ENCODE measurements around the gene CA10. TPM values are rescaled to one million over a fixed set of nuclear protein-coding genes. Genes with fewer than 3 reads are reported as not detected.

Gene CA10
- total and polyA plus RNA-seq, 2 experiments from 2014 or later, result not detected

GRCh38 chr17:51618476-51618875 is 540.0 kb downstream of the CA10 start:
- H3K36me3 ChIP-seq (ENCODE audit: low read depth), result no peaks in the 10 kb centered on the region
- H4K20me1 ChIP-seq (ENCODE audit: insufficient read depth), result no peaks in the 10 kb centered on the region

DNA sequence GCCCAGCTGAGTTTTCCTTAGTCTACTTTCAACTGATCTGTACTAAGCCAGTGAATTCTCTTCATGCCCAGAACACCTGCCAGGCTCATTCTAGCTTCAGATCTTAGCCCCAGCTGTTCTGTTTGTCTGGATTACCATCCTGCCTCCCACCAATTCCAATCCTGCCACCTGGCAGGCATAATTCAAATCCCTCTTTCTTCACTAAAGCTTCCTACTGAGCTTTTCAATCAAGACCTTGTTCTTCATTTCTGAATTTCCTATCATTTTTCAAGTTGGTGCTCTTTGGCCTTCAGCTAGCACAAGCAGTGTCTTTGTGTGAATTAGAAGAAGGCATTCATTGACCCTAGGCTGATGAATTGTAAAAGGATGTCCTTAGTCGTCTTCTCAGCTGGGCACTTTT is 540.5 kb downstream of the CA10 start:
- H3K9ac ChIP-seq, result no peak overlapping the region
- no peaks in the 10 kb centered on the region for H3K27me3 ChIP-seq (replicated peaks; ENCODE audit: insufficient read depth)
- 3 to 10% methylated on average over 1 of the region's 1 CpG for WGBS, 2 experiments (ENCODE audit: low coverage in 1 of 2, low lambda C conversion rate in 2 of 2, missing lambda C conversion rate in 2 of 2)
- no peaks in the 10 kb centered on the region for H3K4me1 ChIP-seq (ENCODE audit: insufficient read depth)
- H3K79me2 ChIP-seq (ENCODE audit: insufficient read depth), result no peaks in the 10 kb centered on the region
- H3F3A ChIP-seq (ENCODE audit: insufficient read depth), result no peaks in the 10 kb centered on the region
- H2AFZ ChIP-seq, result no peak overlapping the region
- H4K20me1 ChIP-seq (ENCODE audit: insufficient read depth), result no peaks in the 10 kb centered on the region
- in situ Hi-C loops (cut with MboI), result no loop called here
- H3K9me3 ChIP-seq (ENCODE audit: low read depth), result no peaks in the 10 kb centered on the region
- no peak overlapping the region for H3K27ac ChIP-seq
- no peak for DNase-seq
- H3K4me3 ChIP-seq, result no peak overlapping the region
- H3K9me2 ChIP-seq (ENCODE audit: insufficient read depth), result no peaks in the 10 kb centered on the region
- no peak overlapping the region for H3K4me2 ChIP-seq (ENCODE audit: unreplicated experiment)
- H3K36me3 ChIP-seq (ENCODE audit: low read depth), result no peaks in the 10 kb centered on the region
- TF ChIP-seq EZH2phosphoT487 (IDR thresholded peaks at IDR 0.05; ENCODE audit: insufficient read depth, low read depth), result no peak
- TF ChIP-seq EZH2 (IDR thresholded peaks at IDR 0.05; ENCODE audit: insufficient read depth, poor library complexity, severe bottlenecking), result no peak

More at GRCh38 chr17:51618476-51618875, 540.0 kb downstream of the CA10 start:
- DNase-seq, result no peak
- Histone ChIP-seq H3K4me1 (ENCODE audit: insufficient read depth) (no peaks in the 10 kb centered on the region), H3K4me3 (no peak overlapping the region), H2AFZ (no peak overlapping the region), H3F3A (ENCODE audit: insufficient read depth) (no peaks in the 10 kb centered on the region), H3K27me3 (replicated peaks; ENCODE audit: insufficient read depth) (no peaks in the 10 kb centered on the region), H3K79me2 (ENCODE audit: insufficient read depth) (no peaks in the 10 kb centered on the region), H3K4me2 (ENCODE audit: unreplicated experiment) (no peak overlapping the region), H3K9ac (no peak overlapping the region), H3K27ac (no peak overlapping the region), H3K9me2 (ENCODE audit: insufficient read depth) (no peaks in the 10 kb centered on the region), H3K9me3 (ENCODE audit: low read depth) (no peaks in the 10 kb centered on the region)
- WGBS, 2 experiments (ENCODE audit: low coverage in 1 of 2, low lambda C conversion rate in 2 of 2, missing lambda C conversion rate in 2 of 2), result 0 to 3% methylated on average over 1 of the region's 1 CpG
- in situ Hi-C loops (cut with MboI), result no loop called here
- TF ChIP-seq EZH2 (IDR thresholded peaks at IDR 0.05; ENCODE audit: insufficient read depth, poor library complexity, severe bottlenecking), result no peak
- TF ChIP-seq EZH2phosphoT487 (IDR thresholded peaks at IDR 0.05; ENCODE audit: insufficient read depth, low read depth), result no peak

DNA sequence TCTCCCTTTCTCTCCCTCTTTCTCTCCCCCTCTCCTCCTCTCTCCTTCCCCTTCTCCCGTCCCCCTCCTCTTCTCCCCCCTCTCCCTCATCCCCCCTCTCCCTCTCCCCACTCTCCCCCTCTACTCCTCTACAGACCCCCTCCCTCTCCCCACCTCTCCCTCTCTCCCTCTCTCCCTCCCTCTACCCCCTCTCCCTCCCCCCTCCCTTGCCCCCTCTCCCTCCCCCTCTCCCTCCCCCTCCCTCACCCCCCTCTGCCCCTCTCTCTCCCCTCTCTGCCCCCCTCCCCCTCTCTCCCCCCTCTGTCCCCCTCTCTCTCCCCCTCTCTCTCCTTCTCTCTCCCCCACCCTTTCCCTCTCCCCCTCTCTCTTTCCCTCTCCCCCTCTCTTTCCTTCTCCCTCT is 545.3 kb downstream of the CA10 start:
- Histone ChIP-seq H3K9me3 (ENCODE audit: low read depth) (no peaks in the 10 kb centered on the region), H3K36me3 (ENCODE audit: low read depth) (no peaks in the 10 kb centered on the region), H3K4me3 (no peak overlapping the region), H3K9ac (no peak overlapping the region), H3K4me2 (ENCODE audit: unreplicated experiment) (no peak overlapping the region), H3F3A (ENCODE audit: insufficient read depth) (no peaks in the 10 kb centered on the region), H3K9me2 (ENCODE audit: insufficient read depth) (no peaks in the 10 kb centered on the region), H3K27me3 (replicated peaks; ENCODE audit: insufficient read depth) (no peaks in the 10 kb centered on the region), H2AFZ (no peak overlapping the region), H3K4me1 (ENCODE audit: insufficient read depth) (no peaks in the 10 kb centered on the region), H3K79me2 (ENCODE audit: insufficient read depth) (no peaks in the 10 kb centered on the region), H3K27ac (no peak overlapping the region), H4K20me1 (ENCODE audit: insufficient read depth) (no peaks in the 10 kb centered on the region)
- DNase-seq, result no peak
- WGBS, 2 experiments (ENCODE audit: low coverage in 1 of 2, low lambda C conversion rate in 2 of 2, missing lambda C conversion rate in 2 of 2), result 0 to 100% methylated on average over 1 of the region's 1 CpG
- no peak for TF ChIP-seq EZH2phosphoT487 (IDR thresholded peaks at IDR 0.05; ENCODE audit: insufficient read depth, low read depth)
- TF ChIP-seq EZH2 (IDR thresholded peaks at IDR 0.05; ENCODE audit: insufficient read depth, poor library complexity, severe bottlenecking), result no peak
- in situ Hi-C loops (cut with MboI), result no loop called here

DNA sequence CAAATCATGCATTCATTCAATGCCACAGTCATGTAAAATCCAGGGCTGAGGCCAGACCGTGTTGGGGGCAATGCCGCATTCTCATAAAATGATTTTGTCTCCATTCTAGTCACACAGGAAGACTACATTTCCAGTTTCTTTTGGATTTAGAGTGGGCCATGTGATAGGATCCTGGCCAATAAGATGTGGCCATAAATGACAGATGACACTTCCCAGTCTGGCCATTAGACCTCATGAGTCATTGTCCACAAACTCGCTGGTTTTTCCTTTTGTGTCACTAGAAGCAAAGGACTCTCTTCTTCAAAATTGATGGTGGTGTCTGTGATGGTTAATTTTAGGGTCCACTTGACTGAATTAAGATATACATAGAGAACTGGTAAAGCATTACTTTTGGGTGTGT is 545.8 kb downstream of the CA10 start:
- no peaks in the 10 kb centered on the region for H3K27me3 ChIP-seq (replicated peaks; ENCODE audit: insufficient read depth)
- H3K4me1 ChIP-seq (ENCODE audit: insufficient read depth), result no peaks in the 10 kb centered on the region
- H3K4me3 ChIP-seq, result no peak overlapping the region
- no peak overlapping the region for H3K9ac ChIP-seq
- H2AFZ ChIP-seq, result no peak overlapping the region
- no peak for TF ChIP-seq EZH2 (IDR thresholded peaks at IDR 0.05; ENCODE audit: insufficient read depth, poor library complexity, severe bottlenecking)
- no peak for TF ChIP-seq EZH2phosphoT487 (IDR thresholded peaks at IDR 0.05; ENCODE audit: insufficient read depth, low read depth)
- H4K20me1 ChIP-seq (ENCODE audit: insufficient read depth), result no peaks in the 10 kb centered on the region
- no peaks in the 10 kb centered on the region for H3K9me2 ChIP-seq (ENCODE audit: insufficient read depth)
- H3K36me3 ChIP-seq (ENCODE audit: low read depth), result no peaks in the 10 kb centered on the region
- no peak for DNase-seq
- H3K9me3 ChIP-seq (ENCODE audit: low read depth), result no peaks in the 10 kb centered on the region
- WGBS, 2 experiments (ENCODE audit: low coverage in 1 of 2, low lambda C conversion rate in 2 of 2, missing lambda C conversion rate in 2 of 2), result 58 to 60% methylated on average over 3 of the region's 3 CpGs
- no peaks in the 10 kb centered on the region for H3F3A ChIP-seq (ENCODE audit: insufficient read depth)
- no peaks in the 10 kb centered on the region for H3K79me2 ChIP-seq (ENCODE audit: insufficient read depth)
- H3K27ac ChIP-seq, result no peak overlapping the region
- no peak overlapping the region for H3K4me2 ChIP-seq (ENCODE audit: unreplicated experiment)
- in situ Hi-C loops (cut with MboI), result no loop called here

DNA sequence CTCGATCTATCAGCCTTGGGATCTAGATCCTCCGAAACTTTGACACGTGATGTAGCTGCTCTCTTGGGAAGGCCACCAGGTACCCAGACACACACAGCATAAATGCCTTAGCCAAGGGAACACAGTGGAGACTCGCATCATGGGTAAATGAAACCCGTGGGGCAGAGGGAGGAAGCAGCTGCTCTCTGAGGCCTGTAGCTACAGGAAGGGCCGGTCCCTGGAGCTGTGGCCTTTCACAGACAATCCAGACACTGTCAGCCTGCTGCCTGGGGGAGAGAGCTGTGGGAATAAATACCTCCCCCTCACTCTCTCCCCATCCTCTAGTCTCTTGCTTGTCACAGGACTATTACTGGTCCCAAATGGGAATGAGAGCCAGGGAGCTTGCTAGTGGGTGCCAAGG is 546.9 kb downstream of the CA10 start:
- Histone ChIP-seq H3K9me2 (ENCODE audit: insufficient read depth) (no peaks in the 10 kb centered on the region), H3K9ac (no peak overlapping the region)
- no peak for TF ChIP-seq EZH2 (IDR thresholded peaks at IDR 0.05; ENCODE audit: insufficient read depth, poor library complexity, severe bottlenecking)
- no peak for TF ChIP-seq EZH2phosphoT487 (IDR thresholded peaks at IDR 0.05; ENCODE audit: insufficient read depth, low read depth)

More for the DNA sequence above, 546.9 kb downstream of the CA10 start:
- Histone ChIP-seq H3F3A (ENCODE audit: insufficient read depth) (no peaks in the 10 kb centered on the region), H3K9me3 (ENCODE audit: low read depth) (no peaks in the 10 kb centered on the region), H4K20me1 (ENCODE audit: insufficient read depth) (no peaks in the 10 kb centered on the region), H3K4me2 (ENCODE audit: unreplicated experiment) (no peak overlapping the region), H3K27me3 (replicated peaks; ENCODE audit: insufficient read depth) (no peaks in the 10 kb centered on the region), H2AFZ (no peak overlapping the region), H3K4me1 (ENCODE audit: insufficient read depth) (no peaks in the 10 kb centered on the region), H3K36me3 (ENCODE audit: low read depth) (no peaks in the 10 kb centered on the region), H3K79me2 (ENCODE audit: insufficient read depth) (no peaks in the 10 kb centered on the region), H3K27ac (no peak overlapping the region), H3K4me3 (no peak overlapping the region)
- 25 to 26% methylated on average over 6 of the region's 6 CpGs for WGBS, 2 experiments (ENCODE audit: low coverage in 1 of 2, low lambda C conversion rate in 2 of 2, missing lambda C conversion rate in 2 of 2)
- DNase-seq, result no peak
- in situ Hi-C loops (cut with MboI), result no loop called here
